HG03378 (cell line): ENCODE data around the gene PLXNC1.

Source experiments
- ATAC-seq: cut with Tn5 transposase; IDR thresholded peaks from one replicate; pipeline ENCODE4 v1.9.1; 2021; ENCODE audit warnings: mild to moderate bottlenecking, moderate library complexity; ENCODE audit not compliant: unreplicated experiment

Gene PLXNC1

DNA sequence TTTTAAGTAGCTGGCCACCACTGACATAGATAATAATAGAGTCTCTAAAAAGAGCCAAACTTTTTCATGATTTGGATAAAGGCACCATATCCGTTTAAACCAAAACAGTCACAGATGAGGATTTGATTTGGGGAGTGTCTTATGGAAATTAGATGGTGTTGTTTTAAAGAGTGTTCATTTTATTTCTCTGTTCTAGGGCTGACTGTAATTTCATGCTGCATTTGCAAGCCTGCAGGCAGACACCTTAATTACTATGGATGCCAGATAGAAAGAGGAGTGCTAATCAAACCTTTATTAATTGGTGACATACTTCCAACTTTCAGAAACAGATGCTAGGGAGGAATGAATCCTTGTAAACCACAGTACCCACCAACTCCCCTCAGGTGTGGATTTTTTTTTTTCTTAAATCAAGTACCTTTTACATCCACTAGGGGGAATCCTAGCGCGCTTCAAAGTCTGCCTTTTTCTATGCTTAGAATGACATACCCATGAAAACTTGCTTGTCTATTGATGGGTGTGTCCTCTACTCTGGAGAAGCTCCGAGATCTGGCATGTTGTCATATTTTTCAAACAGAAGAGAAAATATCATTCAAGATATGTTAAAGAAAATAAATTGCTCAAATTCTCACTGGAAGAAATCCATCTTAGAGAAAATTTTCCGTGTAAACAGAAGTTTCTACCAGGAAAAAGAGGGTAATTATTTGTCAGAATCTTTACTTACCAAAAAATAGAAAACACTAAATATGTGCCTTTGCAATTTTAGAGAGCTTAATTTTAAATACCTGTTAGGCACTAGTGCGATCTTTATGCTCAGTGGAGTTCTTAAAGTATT lies 14.2 kb upstream of the PLXNC1 start:
- no peak for ATAC-seq

DNA sequence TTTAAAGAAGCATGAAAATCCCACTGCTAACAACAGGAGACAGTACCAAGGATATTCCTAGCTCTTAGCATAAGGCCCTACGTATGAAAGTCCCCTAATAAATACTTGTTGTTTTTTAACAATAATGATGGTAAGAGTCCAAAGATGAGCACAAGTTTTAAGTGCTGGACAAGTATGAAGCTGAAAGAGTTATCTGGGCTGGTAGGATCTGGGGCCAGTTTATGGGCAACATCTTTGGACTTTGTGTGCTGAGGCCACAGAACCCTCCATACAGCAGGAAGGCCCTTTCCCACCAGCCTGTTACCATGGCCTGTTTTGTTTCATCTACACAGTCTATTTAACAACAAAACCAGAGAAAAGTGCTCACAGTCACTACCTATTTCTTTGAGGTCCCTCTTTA lies 12.5 kb upstream of the PLXNC1 start:
- ATAC-seq: no peak

DNA sequence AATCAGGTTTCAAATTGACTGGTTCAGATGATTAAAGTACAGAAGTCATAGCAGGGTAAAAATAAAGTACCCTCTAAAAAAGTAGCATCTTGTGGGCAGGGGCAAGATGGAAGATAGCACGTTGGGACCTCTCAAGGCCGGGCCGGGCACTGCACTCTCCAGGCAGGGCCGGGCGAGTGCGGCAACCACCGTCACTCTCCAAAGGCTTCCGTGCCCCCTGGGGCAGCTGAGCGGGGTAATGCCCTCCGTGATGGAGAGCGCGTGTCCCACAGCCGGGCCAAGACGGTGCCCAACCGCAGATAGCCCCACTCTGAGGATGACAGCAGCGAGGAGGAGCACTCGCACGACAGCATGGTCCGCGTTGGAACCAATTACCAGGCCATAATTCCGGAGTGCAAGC lies 8.6 kb upstream of the PLXNC1 start:
- ATAC-seq: no peak

DNA sequence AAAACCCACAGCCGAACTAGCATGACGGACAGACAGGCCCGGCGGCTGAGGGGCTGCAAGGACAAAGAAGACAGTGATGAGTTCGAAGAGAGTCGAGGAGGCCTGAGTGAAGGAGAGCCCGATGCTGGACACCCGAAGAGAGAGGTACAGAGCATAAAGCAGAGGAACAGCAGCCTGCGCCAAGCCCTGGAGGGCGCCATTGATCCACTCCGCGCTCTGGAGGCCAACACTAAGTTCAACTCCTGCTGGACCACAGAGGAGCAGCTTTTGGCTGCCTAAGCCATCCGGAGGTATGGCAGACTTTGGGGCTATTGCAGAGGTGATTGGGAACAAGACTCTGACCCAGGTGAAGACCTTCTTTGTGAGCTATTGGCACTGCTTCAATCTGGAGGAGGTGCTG lies 7.8 kb upstream of the PLXNC1 start:
- ATAC-seq: no peak

DNA sequence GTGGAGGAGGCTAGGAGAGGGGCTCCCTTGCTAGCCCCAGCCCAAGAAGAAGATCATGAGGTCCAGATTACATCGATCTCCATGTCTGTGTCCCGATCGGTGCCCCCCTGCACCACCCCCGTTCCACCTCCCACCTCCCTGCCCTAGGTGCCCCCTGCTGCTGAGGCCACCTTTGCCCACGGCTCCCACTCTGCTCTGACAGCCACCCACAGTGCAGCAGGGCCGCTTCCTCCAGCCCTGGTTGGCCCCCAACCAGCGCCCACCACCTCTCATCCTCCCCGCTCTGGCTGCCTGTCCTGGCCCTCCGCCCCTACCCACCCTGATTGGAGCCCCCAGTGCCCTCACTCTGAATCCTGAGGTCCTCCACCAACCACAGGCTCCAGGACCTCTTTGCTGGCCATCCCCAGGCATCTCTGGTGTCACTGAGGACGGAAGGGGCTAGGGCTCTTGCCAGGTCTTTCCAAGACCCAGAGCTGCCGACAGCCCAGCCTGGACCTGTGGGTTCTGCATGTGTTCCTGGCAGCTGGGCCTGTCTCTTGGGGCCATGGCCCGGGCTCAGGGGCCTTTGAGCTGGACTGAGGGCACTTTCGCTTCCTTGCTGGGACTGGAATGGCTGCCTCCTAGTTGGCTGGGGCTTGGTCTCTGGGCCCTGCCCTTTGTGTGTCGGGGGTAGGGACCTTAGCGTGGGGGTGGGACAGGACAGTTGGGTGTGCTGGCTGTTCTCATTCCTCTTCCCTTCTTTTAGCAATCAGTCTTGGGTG lies 7.2 kb upstream of the PLXNC1 start:
- ATAC-seq: no peak

DNA sequence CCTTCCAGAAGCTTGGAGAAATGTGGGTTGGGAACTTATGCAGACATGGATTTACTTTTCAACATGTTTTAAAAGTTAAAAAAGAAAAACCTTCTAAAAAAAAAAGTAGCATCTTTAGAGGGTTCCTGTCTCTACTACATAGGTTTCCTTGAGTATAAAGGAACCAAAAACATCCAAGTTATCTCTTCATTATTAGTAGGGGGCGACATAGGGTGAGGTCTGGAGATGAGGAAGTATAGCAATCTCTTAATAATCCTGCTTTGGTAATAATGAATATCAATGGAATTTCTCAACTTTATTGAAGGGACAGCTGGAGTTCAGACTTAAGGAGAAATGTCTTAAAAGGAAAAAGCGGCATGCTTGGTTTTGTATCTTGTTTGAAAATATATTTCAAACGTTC lies 6.5 kb upstream of the PLXNC1 start:
- no peak for ATAC-seq

DNA sequence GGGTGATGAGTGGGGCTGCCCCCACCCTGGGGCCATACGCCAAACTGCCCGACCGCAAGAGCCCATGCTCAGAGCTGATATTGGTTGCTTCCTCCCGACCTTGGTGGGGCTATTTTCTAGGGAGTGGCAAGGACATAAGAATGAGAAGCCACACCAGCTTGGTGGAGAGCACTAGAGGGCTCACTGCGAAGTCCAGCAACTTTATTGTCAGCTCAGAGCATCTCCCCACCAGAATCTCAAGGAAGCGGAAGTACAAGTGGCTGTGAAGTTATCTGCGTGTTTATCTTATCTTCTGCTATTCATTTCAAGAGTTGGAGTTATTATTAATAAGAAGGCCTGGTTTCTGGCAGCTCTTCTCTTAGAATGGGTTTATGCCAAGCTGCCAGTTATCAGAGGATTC lies 4.9 kb upstream of the PLXNC1 start:
- no peak for ATAC-seq

DNA sequence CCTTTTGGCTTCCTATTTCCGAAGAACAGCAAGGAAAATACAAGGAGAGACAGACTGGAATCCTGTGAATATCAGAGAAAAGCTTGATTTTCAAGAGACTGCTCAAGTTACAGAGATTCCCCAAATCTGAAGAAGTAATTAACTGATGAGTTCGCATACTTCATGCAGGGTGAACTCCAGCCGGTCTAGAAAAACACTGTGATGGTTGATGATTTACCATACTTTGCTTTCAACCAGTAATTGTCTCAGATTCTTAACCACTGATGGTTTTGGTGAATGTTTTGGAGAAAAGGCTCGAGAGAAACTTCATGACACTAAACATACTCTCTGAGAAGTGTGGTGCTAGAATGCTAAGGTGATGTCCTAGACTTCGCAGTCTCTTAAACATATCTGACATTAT lies 4.4 kb upstream of the PLXNC1 start:
- ATAC-seq: no peak

DNA sequence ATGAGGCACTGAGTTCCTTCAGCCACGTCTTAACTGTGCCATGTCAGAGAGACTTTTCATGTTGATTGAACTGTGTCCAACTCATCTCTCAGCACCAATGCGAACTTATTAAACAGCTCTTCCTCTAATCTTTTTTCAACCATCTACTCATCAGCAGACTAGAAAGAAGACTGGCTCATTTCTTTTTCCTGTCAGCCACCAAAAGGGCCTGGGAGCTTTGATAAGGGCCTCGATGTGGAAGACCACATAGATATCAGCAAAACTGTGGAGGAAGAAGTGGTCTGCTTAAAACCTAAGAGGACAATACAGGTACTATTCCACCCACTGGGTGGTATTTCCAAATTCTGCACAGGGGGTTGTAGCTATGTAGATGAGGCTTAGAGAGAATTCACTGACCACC lies 3.6 kb upstream of the PLXNC1 start:
- no peak for ATAC-seq

DNA sequence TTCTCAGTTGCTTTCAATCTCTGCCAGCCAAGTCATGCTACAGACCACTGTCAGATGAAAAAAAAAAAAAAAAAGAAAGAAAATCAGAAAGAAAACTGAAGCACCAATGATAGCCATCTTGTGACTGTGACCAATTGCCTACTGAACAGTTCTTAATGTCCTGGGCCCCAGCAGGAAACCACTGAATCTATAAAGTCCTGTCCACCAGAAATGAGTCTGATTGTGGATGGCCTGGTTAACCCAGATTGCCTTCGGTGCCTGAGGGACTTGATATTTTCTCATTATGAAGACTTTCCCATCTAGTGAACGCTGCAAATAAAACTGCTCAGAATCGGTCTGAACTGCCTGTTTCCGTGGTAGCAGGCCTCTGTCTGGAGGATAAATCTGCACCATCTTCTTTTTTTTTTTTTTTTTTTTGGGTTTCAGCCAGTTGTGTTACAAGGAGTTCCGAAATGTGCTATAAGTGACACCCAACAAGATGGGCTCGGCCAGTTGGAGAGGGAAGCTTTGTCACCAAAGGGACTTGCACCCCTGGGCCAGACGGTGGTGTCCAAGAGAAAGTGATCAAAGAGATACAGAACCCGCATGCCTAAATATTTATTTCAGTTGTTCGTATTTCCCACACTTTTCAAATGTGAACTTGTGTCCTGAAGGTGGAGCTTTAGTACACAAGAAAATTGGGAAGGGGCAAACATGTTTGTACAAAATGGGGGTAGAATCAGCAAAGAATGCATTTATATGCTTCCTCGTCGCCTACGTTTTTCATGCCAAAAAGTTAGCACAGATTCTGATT lies 3.0 kb upstream of the PLXNC1 start:
- ATAC-seq: no peak

DNA sequence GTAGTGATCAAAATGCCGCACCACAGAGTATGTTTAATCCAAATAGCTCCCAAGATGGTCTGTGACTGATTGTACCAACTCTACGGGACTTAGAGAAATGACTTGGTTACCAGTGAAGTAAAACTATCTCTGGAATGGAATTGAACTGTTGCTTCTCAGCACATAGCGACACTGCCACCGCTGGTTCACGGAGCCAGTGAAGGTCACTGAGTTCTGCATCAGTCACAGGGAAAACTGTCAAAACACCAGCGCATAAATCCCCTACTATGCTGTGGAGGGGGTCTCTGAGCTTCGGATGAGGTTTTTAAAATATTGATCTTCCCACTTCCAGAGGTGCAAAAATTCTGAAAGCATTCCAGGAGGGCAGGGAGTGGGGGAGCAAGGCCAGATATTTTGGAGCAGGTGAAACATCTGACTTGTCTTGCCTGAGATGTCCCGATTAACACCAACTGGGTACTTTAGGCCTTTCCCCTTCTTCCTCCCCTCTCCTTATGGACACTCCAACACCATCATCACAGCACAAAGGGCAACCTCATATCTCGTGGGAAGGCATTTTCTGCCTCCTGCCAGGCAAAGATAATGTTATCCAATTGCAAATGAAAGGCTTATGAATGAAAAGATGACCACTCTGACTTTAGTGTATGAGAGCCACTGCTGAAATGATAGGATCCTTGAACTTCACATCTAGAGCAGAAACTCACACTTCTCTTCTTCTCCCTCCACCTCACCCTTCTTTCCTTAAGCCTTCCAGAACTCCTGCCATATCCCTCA lies 2.0 kb upstream of the PLXNC1 start:
- no peak for ATAC-seq

DNA sequence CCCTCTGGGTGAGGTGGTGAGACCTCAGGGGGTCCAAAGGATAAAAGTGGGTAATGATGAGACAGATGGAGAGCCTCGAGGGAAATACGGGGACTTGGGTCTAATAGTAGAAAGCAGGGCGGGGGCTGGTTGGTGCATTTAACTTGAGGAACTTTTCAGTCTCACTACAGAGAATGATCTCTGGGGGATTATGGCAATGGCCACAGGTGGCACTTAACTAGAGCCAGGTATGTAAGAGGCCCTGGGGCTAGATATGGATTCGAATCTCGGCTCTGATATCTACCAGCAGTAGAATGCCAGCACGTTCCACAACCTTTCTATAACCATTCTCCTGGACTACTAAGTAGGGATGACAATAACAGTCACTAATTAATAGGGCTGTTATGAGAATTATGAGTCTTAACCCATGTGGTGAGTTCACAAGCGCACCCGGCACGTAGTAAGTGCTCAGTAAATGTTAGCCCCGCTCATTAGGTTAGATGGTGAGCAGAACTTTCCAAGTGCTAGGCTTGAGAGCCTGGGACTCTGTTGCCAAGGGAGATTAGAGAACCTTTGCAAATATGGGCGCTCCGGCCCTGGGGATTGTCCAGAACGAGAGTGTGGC lies 888 bp upstream of the PLXNC1 start:
- no peak for ATAC-seq

DNA sequence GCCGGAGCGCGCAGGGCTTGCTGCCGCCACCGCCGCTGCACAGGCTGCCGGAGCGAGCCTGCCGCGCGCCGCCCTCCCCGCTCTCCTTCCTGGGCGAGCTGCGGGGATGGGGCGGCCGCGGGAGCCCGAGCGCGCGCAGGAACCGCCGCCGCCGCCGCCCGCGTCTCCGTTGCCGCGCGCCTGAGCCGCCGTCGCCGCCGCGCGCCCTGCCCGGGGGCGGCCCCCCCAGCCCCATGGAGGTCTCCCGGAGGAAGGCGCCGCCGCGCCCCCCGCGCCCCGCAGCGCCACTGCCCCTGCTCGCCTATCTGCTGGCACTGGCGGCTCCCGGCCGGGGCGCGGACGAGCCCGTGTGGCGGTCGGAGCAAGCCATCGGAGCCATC lies 352 bp downstream of the PLXNC1 start:
- ATAC-seq: no peak

DNA sequence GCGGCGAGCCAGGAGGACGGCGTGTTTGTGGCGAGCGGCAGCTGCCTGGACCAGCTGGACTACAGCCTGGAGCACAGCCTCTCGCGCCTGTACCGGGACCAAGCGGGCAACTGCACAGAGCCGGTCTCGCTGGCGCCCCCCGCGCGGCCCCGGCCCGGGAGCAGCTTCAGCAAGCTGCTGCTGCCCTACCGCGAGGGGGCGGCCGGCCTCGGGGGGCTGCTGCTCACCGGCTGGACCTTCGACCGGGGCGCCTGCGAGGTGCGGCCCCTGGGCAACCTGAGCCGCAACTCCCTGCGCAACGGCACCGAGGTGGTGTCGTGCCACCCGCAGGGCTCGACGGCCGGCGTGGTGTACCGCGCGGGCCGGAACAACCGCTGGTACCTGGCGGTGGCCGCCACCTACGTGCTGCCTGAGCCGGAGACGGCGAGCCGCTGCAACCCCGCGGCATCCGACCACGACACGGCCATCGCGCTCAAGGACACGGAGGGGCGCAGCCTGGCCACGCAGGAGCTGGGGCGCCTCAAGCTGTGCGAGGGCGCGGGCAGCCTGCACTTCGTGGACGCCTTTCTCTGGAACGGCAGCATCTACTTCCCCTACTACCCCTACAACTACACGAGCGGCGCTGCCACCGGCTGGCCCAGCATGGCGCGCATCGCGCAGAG lies 873 bp downstream of the PLXNC1 start:
- ATAC-seq: no peak

DNA sequence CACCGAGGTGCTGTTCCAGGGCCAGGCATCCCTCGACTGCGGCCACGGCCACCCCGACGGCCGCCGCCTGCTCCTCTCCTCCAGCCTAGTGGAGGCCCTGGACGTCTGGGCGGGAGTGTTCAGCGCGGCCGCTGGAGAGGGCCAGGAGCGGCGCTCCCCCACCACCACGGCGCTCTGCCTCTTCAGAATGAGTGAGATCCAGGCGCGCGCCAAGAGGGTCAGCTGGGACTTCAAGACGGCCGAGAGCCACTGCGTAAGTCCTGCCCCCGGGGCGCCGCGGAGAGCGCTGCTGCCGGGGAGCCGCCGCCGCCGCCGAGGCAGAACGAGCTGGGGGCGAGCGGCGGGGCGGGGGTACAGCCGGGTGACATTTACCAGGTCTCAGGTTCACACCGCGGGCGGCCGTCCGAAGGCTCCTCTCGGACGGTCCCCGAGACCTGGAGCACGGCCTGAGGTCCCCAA lies 1.4 kb downstream of the PLXNC1 start:
- ATAC-seq: no peak

DNA sequence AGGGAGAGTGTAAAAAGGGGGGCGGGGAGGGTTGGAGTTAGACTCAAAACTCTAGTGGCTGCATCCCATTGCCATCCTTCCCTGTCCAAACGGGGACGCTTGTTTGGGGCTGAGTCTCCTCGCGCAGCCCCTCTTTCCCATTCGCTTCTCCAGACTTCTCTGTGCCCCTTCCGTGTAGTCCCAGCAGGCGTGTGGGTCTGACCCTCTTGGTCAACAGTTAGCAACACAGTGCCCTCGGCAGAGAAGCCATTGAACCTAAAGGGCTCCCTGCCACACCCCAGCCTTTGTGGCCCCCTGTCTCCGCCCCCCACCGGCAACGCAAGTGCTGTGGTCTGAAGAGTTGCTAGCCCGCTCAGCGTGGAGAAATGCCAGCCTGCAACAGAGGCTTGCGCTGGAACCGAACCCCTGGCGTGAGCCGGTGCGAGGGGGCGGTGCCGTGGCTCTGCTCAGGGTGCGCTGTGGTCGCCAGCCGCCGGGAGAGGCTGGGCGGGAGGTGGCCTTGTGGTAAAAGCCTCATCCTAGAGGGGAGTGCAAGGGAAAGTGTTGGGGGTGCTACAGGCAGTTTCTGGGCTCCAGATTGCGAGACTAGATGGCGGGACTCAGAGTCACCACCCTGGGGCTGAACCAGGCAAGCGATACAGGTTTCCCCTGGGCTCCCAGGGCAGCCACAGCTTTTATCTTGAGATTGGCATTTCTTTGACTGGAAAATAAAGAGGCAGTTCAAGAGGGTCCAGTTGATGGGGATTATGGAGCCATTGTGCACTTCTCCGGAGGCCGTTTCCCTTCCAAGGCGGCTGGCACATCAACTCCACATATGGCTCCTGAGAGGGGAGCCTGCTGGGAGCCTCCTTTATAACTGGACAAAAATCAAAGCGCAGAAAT lies 2.1 kb downstream of the PLXNC1 start:
- ATAC-seq: no peak

DNA sequence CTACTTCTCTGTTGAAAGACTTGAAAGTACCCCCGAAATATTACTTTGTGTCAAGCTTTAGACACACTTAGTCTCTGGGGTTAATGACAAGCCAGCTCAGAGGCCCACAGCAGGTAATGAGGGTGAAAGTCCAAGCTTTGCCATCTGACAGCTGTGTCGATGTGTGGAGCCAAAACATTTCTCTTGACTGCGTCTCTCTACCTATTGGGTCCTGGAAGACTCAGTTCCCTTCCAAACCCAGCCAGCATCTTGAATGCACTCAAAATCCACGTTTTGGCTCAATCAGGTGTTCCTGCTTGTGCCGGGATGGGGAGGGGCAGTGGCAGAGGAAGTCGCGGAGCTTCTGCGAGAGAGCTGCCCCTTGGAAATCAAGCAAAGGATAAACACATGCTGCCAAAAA lies 3.2 kb downstream of the PLXNC1 start:
- ATAC-seq: no peak

DNA sequence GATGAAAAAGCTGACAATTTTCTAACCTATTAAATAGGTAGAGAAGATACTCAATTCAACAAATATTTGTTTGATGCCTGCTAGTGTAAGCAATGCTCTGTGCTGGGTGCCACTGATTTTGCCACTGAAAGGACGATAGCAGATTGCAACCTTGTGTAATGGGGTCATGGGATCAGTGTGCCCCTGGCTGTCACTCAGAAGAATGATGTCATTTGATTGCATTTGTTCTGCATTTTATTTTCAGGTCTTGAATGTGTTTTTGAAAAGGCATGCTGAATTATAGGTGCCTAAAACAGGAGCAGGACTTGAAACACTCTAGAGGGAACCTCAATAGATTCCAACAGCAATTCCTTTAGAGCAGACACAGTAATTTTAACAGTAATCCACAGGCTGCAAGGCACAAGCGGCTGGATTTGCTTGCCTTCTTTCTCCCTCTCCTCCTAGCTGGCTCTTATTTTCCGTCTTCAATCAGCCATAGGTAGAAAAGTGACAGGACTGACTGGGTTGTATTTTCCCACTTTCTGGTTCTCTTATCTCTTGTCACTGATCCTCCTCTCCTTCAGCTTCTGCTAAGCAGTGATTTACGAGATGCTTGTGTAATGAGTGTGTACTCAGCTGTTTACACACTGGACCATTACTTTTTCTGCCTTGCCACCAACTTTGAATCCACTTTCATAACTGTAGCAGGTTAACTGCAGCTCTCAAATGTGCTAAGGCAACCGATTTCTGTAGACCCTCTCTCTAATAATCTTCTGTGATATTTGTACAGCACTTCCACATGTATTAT lies 4.1 kb downstream of the PLXNC1 start:
- no peak for ATAC-seq
